Esophagus muscularis mucosa (tissue), 4 donors: ENCODE measurements around the gene KMO.

Source experiments
- EP300 ChIP-seq: sonication (generic); formaldehyde crosslinking; IDR thresholded peaks from one replicate; pipeline ENCODE4 v1.6.1; 2017; ENCODE audit warnings: antibody characterized with exemption
- POLR2A ChIP-seq: fragments of 450-650 bp; IDR thresholded peaks from one replicate; pipeline ENCODE4 v1.6.1; 2017; ENCODE audit warnings: antibody characterized with exemption, moderate library complexity, mild to moderate bottlenecking, low read depth
- TF ChIP-seq, protein P1 (sequence below), 3 experiments: fragments of 200-600 bp in 2 of 3; fragments of 450-650 bp in 1 of 3; sonication (generic) in 2 of 3; IDR thresholded peaks; one replicate each; pipeline ENCODE4 v1.5.1; 2017 to 2019; ENCODE audit warnings: antibody characterized with exemption in 3 of 3, mild to moderate bottlenecking in 2 of 3, moderate library complexity in 1 of 3

DNA sequence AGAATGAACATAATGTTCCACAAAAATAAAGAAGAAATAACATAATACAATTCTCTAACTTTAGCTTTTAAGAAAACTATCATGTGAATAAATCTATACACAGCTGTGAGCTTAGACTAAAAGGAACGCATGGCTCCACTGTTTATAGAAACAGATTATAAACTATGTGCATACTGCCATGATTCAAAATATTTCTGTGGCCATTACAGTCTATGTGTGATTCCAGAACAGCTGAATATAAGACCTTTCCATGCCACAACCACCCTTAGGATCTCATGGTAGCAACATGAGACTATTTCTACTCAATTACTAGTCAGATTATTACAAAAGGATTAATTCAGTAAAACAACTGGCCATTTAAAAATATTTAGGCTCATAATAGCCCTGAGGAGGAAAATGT, 104.1 kb downstream of the KMO start:
- TF ChIP-seq POLR2A (no peak), EP300 (no peak)
- TF ChIP-seq, protein P1, sequence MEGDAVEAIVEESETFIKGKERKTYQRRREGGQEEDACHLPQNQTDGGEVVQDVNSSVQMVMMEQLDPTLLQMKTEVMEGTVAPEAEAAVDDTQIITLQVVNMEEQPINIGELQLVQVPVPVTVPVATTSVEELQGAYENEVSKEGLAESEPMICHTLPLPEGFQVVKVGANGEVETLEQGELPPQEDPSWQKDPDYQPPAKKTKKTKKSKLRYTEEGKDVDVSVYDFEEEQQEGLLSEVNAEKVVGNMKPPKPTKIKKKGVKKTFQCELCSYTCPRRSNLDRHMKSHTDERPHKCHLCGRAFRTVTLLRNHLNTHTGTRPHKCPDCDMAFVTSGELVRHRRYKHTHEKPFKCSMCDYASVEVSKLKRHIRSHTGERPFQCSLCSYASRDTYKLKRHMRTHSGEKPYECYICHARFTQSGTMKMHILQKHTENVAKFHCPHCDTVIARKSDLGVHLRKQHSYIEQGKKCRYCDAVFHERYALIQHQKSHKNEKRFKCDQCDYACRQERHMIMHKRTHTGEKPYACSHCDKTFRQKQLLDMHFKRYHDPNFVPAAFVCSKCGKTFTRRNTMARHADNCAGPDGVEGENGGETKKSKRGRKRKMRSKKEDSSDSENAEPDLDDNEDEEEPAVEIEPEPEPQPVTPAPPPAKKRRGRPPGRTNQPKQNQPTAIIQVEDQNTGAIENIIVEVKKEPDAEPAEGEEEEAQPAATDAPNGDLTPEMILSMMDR (IDR thresholded peaks at IDR 0.05), result no peak
